Measurements from ENCODE around the gene MRPL58. TPM values are rescaled to one million over a fixed set of nuclear protein-coding genes. Genes with fewer than 3 reads are reported as not detected.
"Not testable (repeated sequence)": the region's sequence is repeated elsewhere in the genome, so short reads cannot be mapped to it uniquely, and the experiment has no call there.

Gene MRPL58
- total RNA-seq, 1 experiment from 2014 or later, result 195 TPM

DNA sequence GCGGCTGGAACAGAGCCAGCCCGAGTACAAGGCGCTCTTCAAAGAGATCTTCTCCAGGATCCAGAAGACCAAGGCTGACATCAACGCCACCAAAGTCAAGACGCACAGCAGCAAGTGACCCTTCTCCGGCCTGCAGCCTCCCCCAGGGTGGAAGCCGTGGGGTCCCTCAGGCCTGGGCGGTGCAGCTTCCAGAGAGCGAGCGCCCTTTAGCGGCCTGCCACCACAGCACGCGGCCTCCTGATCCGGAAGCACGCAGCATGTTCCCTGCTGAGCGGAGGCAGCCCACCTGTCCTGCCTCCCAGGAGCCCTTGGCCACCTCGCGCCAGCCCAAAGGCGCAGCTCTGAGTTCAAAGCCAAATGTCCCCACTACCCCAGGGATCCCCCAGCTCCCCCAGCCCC is 8.5 kb upstream of the MRPL58 start:
- H2AFZ ChIP-seq (ENCODE audit: low read length), result no peak overlapping the region
- no peak overlapping the region for H3K4me3 ChIP-seq (ENCODE audit: low read length)
- no peaks in the 10 kb centered on the region for H3K9me2 ChIP-seq (replicated peaks; ENCODE audit: low read length)
- no peaks in the 10 kb centered on the region for H3K9me3 ChIP-seq (ENCODE audit: low read length)
- H3K27me3 ChIP-seq (ENCODE audit: low read length), result no peaks in the 10 kb centered on the region
- ATAC-seq (no peak), DNase-seq (no peak)
- no peaks in the 10 kb centered on the region for H3F3A ChIP-seq (ENCODE audit: low read length, unreplicated experiment)
- intact Hi-C loops (cut with micrococcal nuclease), result no loop called here
- H3K27ac ChIP-seq (ENCODE audit: low read length), result no peak overlapping the region
- TF ChIP-seq, protein P1, sequence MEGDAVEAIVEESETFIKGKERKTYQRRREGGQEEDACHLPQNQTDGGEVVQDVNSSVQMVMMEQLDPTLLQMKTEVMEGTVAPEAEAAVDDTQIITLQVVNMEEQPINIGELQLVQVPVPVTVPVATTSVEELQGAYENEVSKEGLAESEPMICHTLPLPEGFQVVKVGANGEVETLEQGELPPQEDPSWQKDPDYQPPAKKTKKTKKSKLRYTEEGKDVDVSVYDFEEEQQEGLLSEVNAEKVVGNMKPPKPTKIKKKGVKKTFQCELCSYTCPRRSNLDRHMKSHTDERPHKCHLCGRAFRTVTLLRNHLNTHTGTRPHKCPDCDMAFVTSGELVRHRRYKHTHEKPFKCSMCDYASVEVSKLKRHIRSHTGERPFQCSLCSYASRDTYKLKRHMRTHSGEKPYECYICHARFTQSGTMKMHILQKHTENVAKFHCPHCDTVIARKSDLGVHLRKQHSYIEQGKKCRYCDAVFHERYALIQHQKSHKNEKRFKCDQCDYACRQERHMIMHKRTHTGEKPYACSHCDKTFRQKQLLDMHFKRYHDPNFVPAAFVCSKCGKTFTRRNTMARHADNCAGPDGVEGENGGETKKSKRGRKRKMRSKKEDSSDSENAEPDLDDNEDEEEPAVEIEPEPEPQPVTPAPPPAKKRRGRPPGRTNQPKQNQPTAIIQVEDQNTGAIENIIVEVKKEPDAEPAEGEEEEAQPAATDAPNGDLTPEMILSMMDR (conservative IDR thresholded peaks at IDR 0.05; ENCODE audit: low read depth, low read length), result no peak
- no peak for TF ChIP-seq EZH2phosphoT487 (IDR thresholded peaks at IDR 0.05; ENCODE audit: borderline replicate concordance, low read length)
- H3K36me3 ChIP-seq (ENCODE audit: low read depth, low read length), result peaks cover 9% of the 10 kb centered on the region
- H3K4me2 ChIP-seq (ENCODE audit: low read length), result no peak overlapping the region
- ChIA-PET POLR2A (ENCODE audit: unreplicated experiment) (no interaction called here), CTCF (no interaction called here)
- H3K4me1 ChIP-seq (ENCODE audit: insufficient read depth, low read length), result peaks cover 2% of the 10 kb centered on the region
- BruUV-seq (replicated peaks), result no TSS peak
- H3K79me2 ChIP-seq (ENCODE audit: low read length), result no peaks in the 10 kb centered on the region
- H4K20me1 ChIP-seq (ENCODE audit: low read length), result no peaks in the 10 kb centered on the region
- no peak overlapping the region for H3K9ac ChIP-seq (ENCODE audit: low read length)

DNA sequence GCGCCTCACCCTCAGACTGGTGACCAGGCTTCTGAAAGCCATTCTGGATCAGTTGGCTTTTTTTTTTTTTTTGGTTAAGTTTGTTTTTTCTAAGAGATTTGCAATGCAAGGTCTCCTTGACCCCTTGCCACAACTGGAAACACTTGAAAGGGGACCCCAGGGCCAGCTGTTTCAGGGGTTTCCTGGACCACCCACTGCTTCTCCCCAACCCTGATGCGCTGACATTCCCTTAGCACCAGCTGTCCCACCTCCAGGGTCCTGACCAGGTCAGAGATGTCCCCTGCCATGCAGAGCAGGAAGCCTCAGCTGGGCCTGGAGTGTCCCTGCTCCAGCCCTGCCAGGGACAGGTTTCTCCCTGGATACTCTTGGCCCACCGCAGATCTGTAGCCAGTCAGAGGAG is 8.1 kb upstream of the MRPL58 start:
- TF ChIP-seq, protein P1 (conservative IDR thresholded peaks at IDR 0.05; ENCODE audit: low read depth, low read length), result no peak
- TF ChIP-seq EZH2 (IDR thresholded peaks at IDR 0.05; ENCODE audit: low read length, unreplicated experiment) (no peak), EZH2phosphoT487 (IDR thresholded peaks at IDR 0.05; ENCODE audit: borderline replicate concordance, low read length) (no peak)
- no peaks in the 10 kb centered on the region for H3K9me2 ChIP-seq (replicated peaks; ENCODE audit: low read length)
- ChIA-PET POLR2A (ENCODE audit: unreplicated experiment) (no interaction called here), CTCF (no interaction called here)
- no peak overlapping the region for H3K4me3 ChIP-seq (ENCODE audit: low read length)
- BruUV-seq (replicated peaks), result no TSS peak
- no peak for DNase-seq
- no peak overlapping the region for H2AFZ ChIP-seq (ENCODE audit: low read length)
- H4K20me1 ChIP-seq (ENCODE audit: low read length), result no peaks in the 10 kb centered on the region
- peaks cover 7% of the 10 kb centered on the region; the same call in 1 of the 2 replicates for H3K36me3 ChIP-seq (ENCODE audit: low read depth, low read length)
- H3F3A ChIP-seq (ENCODE audit: low read length, unreplicated experiment), result no peaks in the 10 kb centered on the region
- no peaks in the 10 kb centered on the region for H3K79me2 ChIP-seq (ENCODE audit: low read length)
- no peak overlapping the region for H3K27ac ChIP-seq (ENCODE audit: low read length)
- intact Hi-C loops (cut with micrococcal nuclease), result no loop called here
- no peak for ATAC-seq
- H3K9ac ChIP-seq (ENCODE audit: low read length), result no peak overlapping the region
- H3K4me2 ChIP-seq (ENCODE audit: low read length), result no peak overlapping the region
- no peaks in the 10 kb centered on the region for H3K27me3 ChIP-seq (ENCODE audit: low read length)
- H3K4me1 ChIP-seq (ENCODE audit: insufficient read depth, low read length), result peaks cover 6% of the 10 kb centered on the region
- H3K9me3 ChIP-seq (ENCODE audit: low read length), result no peaks in the 10 kb centered on the region

DNA sequence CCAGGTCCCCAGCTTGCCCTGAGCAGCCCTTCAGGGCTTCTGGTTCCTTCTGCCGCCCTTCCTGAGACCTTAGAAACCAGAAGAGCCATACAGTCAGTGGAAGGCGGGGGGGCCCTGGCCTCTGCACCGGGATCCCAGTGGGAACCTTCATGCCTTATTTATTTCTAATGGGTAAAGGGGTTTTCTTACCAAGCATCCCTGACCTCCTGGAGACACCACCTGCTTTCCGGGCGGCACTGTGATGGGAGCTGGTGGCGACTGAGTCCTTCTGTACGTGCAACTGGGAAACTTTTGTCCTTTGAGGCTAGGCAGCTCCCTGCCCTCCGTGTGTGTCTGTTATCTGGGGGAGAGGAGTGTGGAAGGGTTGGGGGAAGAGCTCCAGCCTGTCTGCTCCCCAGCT is 7.2 kb upstream of the MRPL58 start:
- H3K4me3 ChIP-seq (ENCODE audit: low read length), result no peak overlapping the region
- intact Hi-C loops (cut with micrococcal nuclease), result no loop called here
- no peaks in the 10 kb centered on the region for H3K9me3 ChIP-seq (ENCODE audit: low read length)
- H3K4me1 ChIP-seq (ENCODE audit: insufficient read depth, low read length), result peaks cover 8% of the 10 kb centered on the region
- no peak overlapping the region for H3K27ac ChIP-seq (ENCODE audit: low read length)
- no peaks in the 10 kb centered on the region for H3K27me3 ChIP-seq (ENCODE audit: low read length)
- ChIA-PET POLR2A (ENCODE audit: unreplicated experiment) (no interaction called here), CTCF (interaction anchor here (0.6 kb wide), 1 partner anchor 12 kb away, joined by 6 read pairs; no protein-coding TSS in a partner anchor)
- no peak for TF ChIP-seq EZH2phosphoT487 (IDR thresholded peaks at IDR 0.05; ENCODE audit: borderline replicate concordance, low read length)
- TF ChIP-seq, protein P1 (conservative IDR thresholded peaks at IDR 0.05; ENCODE audit: low read depth, low read length), result no peak
- no peak for TF ChIP-seq EZH2 (IDR thresholded peaks at IDR 0.05; ENCODE audit: low read length, unreplicated experiment)
- peaks cover 3% of the 10 kb centered on the region; the same call in 1 of the 2 replicates for H3K36me3 ChIP-seq (ENCODE audit: low read depth, low read length)
- H2AFZ ChIP-seq (ENCODE audit: low read length), result no peak overlapping the region
- H3K9ac ChIP-seq (ENCODE audit: low read length), result no peak overlapping the region
- H3F3A ChIP-seq (ENCODE audit: low read length, unreplicated experiment), result no peaks in the 10 kb centered on the region
- no peaks in the 10 kb centered on the region for H3K79me2 ChIP-seq (ENCODE audit: low read length)
- no peak overlapping the region for H3K4me2 ChIP-seq (ENCODE audit: low read length)
- ATAC-seq (no peak), DNase-seq (no peak)
- TSS peak; percentile 22 for BruUV-seq (replicated peaks)
- no peaks in the 10 kb centered on the region for H3K9me2 ChIP-seq (replicated peaks; ENCODE audit: low read length)
- no peaks in the 10 kb centered on the region for H4K20me1 ChIP-seq (ENCODE audit: low read length)

DNA sequence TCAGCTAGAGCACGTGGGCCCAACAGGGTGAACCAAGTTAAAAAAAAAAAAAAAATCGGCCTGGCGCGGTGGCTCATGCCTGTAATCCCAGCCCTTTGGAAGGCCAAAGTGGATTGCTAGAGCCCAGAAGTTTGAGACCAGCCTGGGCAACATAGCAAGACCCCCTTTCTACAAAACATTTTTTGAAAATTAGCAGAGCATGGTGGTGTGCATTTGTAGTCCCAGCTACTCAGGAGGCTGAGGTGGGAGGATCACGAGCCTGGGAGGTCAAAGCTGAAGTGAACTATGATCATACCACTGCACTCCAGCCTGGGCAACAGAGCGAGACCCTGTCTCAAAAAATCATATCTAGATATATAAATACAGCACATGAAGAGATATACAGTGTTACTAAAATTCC is 6.4 kb upstream of the MRPL58 start:
- BruUV-seq (replicated peaks); H3K9me3 ChIP-seq (ENCODE audit: low read length); POLR2A ChIA-PET (ENCODE audit: unreplicated experiment); H3K27me3 ChIP-seq (ENCODE audit: low read length); H3K9me2 ChIP-seq (replicated peaks; ENCODE audit: low read length); H3K9ac ChIP-seq (ENCODE audit: low read length); H3K27ac ChIP-seq (ENCODE audit: low read length); H3F3A ChIP-seq (ENCODE audit: low read length, unreplicated experiment); H3K4me1 ChIP-seq (ENCODE audit: insufficient read depth, low read length); H3K4me2 ChIP-seq (ENCODE audit: low read length); ATAC-seq; H2AFZ ChIP-seq (ENCODE audit: low read length); H3K36me3 ChIP-seq (ENCODE audit: low read depth, low read length); H3K4me3 ChIP-seq (ENCODE audit: low read length); DNase-seq; H3K79me2 ChIP-seq (ENCODE audit: low read length); H4K20me1 ChIP-seq (ENCODE audit: low read length): not testable (repeated sequence)
- CTCF ChIA-PET, result interaction anchor here (1.1 to 1.5 kb wide), 2 partner anchors 18 to 44 kb away, joined by 4 to 5 read pairs; no protein-coding TSS in a partner anchor
- intact Hi-C loops (cut with micrococcal nuclease), result loop anchor here (1.0 kb wide), 1 partner anchor 45 kb away; no protein-coding TSS in a partner anchor

Data from PC-3 (cell line).